Stomach (tissue), 4 donors: ENCODE results near the gene TBC1D5.

Source experiments
- CTCF ChIP-seq, 7 experiments: fragments of 450-650 bp in 4 of 7; fragments of 200-600 bp in 3 of 7; sonication (generic) in 3 of 7; IDR thresholded peaks; one replicate each; pipeline ENCODE4 v1.5.1; 2016 to 2019; ENCODE audit warnings: antibody characterized with exemption in 7 of 7, control low read depth in 2 of 7, mild to moderate bottlenecking in 1 of 7
- POLR2AphosphoS5 ChIP-seq, 3 donors: sonication (generic); formaldehyde crosslinking; IDR thresholded peaks; one replicate each; pipeline ENCODE4 v1.6.1; 2016; ENCODE audit warnings: antibody characterized with exemption in 3 of 3

- no peak for TF ChIP-seq CTCF (IDR thresholded peaks at IDR 0.05)
- no peak for TF ChIP-seq POLR2AphosphoS5 (IDR thresholded peaks at IDR 0.05)
Measured at GRCh38 chr3:17143893-17144664, 598.4 kb downstream of the TBC1D5 start.
